Tongue (tissue), 2 donors: ENCODE measurements around the gene CDH11. TPM values are rescaled to one million over a fixed set of nuclear protein-coding genes. Genes with fewer than 3 reads are reported as not detected.

Source experiments
- DNase-seq: peaks from one replicate; pipeline ENCODE4 v3.0.0-alpha.2; 2015
- total RNA-seq: library from RNA; depleted of rRNA; stranded (reverse); fragments of >200 nt; gene quantifications from one replicate; pipeline ENCODE4 v1.2.3, GENCODE V29; 2014

Gene CDH11
- total RNA-seq, 1 donor from 2014 or later, result 60.6 TPM

DNA sequence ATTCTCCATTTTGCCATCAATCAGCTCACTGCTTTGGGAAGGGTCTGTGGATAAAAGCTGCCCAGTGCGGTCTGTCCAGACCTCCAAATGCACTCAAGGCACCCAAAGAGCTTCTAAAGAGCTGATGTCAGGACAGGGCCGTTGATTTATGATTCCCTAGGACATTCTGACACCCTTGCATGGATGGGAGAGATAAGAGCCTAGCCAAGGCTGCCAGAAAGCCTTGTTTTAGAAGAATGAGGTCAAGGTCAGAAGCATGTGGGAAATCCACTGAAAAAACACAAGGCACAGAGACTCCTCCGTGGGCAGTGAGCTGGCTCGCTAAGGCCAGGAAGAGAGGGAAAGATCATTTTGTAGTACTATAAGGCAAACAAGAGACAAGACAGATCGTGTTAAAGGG is 214.0 kb downstream of the CDH11 start:
- DNase-seq, result no peak

DNA sequence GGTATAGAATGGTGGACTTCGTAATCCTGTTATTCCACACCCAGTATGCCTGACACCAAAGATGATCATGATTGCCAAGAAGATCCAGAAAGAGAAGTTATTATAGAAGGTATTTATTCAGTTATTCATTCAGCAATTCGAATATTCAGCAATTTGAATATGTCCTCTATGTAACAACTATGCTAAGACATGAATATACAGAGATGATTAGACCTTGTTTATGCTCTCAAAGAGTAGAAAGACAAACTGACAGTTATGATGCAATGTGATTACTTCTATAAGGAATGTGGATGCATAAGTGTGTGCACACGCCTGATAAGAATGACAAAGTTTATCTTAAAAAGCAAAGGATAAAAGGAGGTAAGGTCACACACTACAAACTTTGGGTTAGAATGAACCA is 218.1 kb downstream of the CDH11 start:
- DNase-seq, result no peak

DNA sequence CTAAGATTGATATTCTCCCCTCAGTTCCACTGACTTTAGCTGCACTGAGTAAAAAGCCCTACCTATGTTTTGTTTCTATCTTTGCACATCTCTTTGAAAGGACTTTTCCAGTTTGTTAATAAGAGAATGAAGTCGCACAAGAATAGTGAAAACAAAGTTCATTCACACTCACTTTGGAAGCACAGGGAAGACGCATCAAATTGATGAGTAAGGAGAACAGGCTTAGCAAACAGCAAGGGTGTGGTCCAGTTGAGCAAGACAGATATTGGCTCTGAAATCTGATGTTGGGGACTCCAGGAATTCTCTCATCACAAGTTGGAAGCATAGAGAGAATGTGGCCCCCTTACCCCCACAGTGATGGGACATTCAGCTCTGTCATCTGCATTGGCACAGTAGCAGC is 221.3 kb downstream of the CDH11 start:
- no peak for DNase-seq

GRCh38 chr16:64900019-64900418 is 221.8 kb downstream of the CDH11 start:
- no peak for DNase-seq

- DNase-seq, result no peak
These were observed 223.7 kb downstream of the CDH11 start for GRCh38 chr16:64898159-64898558.
